Thymus (tissue), 11 donors: Measurements from ENCODE around the gene RBMX. TPM values are rescaled to one million over a fixed set of nuclear protein-coding genes. Genes with fewer than 3 reads are reported as not detected.

Source experiments
- DNase-seq, 9 donors: peaks; one replicate each; pipeline ENCODE4 v3.0.0-alpha.2; 2013; ENCODE audit warnings: low spot score in 9 of 9, low read depth in 6 of 9, missing footprints in 1 of 9
- H3K27ac ChIP-seq, 2 donors: one replicate each; pipeline ENCODE4 v1.5.1; 2013; ENCODE audit warnings: control low read depth in 1 of 2, low read depth in 1 of 2, low read length in 1 of 2, mild to moderate bottlenecking in 1 of 2, moderate library complexity in 1 of 2
- H3K27me3 ChIP-seq, 2 donors: one replicate each; pipeline ENCODE4 v1.5.1; 2013; ENCODE audit warnings: low read length in 1 of 2; ENCODE audit not compliant: control insufficient read depth in 2 of 2, insufficient read depth in 1 of 2
- H3K36me3 ChIP-seq, 2 donors: one replicate each; pipeline ENCODE4 v1.5.1; 2013; ENCODE audit warnings: low read length in 1 of 2, mild to moderate bottlenecking in 1 of 2, moderate library complexity in 1 of 2; ENCODE audit not compliant: control insufficient read depth in 2 of 2, insufficient read depth in 2 of 2
- H3K4me1 ChIP-seq, 2 donors: one replicate each; pipeline ENCODE4 v1.5.1; 2013; ENCODE audit warnings: low read length in 2 of 2; ENCODE audit not compliant: control insufficient read depth in 2 of 2, insufficient read depth in 2 of 2
- H3K4me3 ChIP-seq, 2 donors: one replicate each; pipeline ENCODE4 v1.5.1; 2013; ENCODE audit warnings: low read length in 2 of 2, control low read depth in 1 of 2, mild to moderate bottlenecking in 1 of 2
- H3K9me3 ChIP-seq, 2 donors: one replicate each; pipeline ENCODE4 v1.5.1; 2013; ENCODE audit warnings: low read length in 1 of 2, mild to moderate bottlenecking in 1 of 2; ENCODE audit not compliant: control insufficient read depth in 2 of 2, insufficient read depth in 1 of 2
- WGBS: extraction: QIAGEN DNeasy Blood & Tissue Kit; methylation state at CpG from one replicate; pipeline ENCODE4 v1.1.7; 2013; 5-methylcytosine and 5-hydroxymethylcytosine counted together
- polyA plus RNA-seq: library from polyadenylated mRNA; stranded (reverse); fragments of 200-250 nt; gene quantifications from one replicate; pipeline ENCODE4 v1.2.3, GENCODE V29; 2013
- total RNA-seq: library from RNA; stranded (reverse); fragments of 120-200 nt; gene quantifications from one replicate; pipeline ENCODE4 v1.2.4, GENCODE V29; 2013
- donor health status: healthy.

RBMX gene
- total and polyA plus RNA-seq, 2 donors = 131 to 308 TPM

DNA sequence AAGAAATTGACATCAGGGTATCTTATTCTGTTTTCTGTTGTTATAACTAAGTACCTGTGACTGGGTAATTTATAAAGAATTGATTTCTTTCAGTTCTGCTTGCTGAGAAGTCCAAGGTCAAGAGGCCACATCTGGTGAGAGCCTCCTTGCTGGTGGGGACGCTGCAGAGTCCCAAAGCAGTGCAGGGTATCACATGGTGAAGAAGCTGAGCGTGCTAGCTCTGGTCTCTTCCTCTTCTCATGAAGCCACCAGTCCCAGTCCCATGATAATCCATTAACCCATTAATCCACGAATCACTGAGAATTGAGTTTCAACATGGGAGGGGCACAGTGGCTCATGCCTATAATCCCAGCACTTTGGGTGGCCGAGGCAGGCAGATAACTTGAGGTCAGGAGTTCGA lies 18.0 kb downstream of the RBMX start:
- no peak for DNase-seq
- Histone ChIP-seq H3K4me3 (no peak overlapping the region), H3K9me3 (no peaks in the 10 kb centered on the region), H3K36me3 (peaks cover 8 to 45% of the 10 kb centered on the region in 2 donors), H3K4me1 (no peaks in the 10 kb centered on the region), H3K27ac (no peak overlapping the region), H3K27me3 (no peaks in the 10 kb centered on the region)
- WGBS = 100% methylated on average over 5 of the region's 5 CpGs

DNA sequence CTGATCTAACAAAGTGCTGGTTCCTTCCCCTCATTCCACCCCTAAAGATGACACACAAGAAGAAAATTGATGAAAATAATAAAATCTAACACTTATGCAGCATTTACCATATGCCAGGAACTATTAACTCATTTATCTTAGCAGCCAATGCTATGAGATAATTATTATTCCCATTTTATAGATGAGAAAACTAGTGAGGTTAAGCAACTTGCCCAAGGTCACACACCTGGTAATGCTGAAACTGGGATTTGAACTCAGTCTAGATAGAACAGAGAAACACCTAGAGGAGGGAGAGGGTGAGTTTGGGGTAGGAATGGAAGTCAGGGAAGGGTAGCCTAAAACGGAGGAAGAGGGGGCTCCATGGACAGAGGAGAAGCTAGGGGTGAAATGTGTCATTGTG lies 18.6 kb downstream of the RBMX start:
- no peak for DNase-seq
- Histone ChIP-seq H3K9me3 (no peaks in the 10 kb centered on the region), H3K4me3 (no peak overlapping the region), H3K36me3 (peaks cover 8 to 39% of the 10 kb centered on the region in 2 donors), H3K4me1 (no peaks in the 10 kb centered on the region), H3K27ac (no peak overlapping the region), H3K27me3 (no peaks in the 10 kb centered on the region)
- 95% methylated on average over 1 of the region's 1 CpG for WGBS

- Histone ChIP-seq H3K27ac (no peak overlapping the region), H3K27me3 (no peaks in the 10 kb centered on the region), H3K36me3 (peaks cover 8 to 27% of the 10 kb centered on the region in 2 donors), H3K9me3 (no peaks in the 10 kb centered on the region), H3K4me3 (no peak overlapping the region), H3K4me1 (no peaks in the 10 kb centered on the region)
- no peak for DNase-seq
- WGBS = 99% methylated on average over 4 of the region's 4 CpGs
These were observed 22.3 kb downstream of the RBMX start for GRCh38 chrX:136858007-136858756.

GRCh38 chrX:136856551-136856950 lies 24.0 kb downstream of the RBMX start:
- 98% methylated on average over 6 of the region's 6 CpGs for WGBS
- no peaks in the 10 kb centered on the region for H3K9me3 ChIP-seq
- H3K4me3 ChIP-seq = no peak overlapping the region
- H3K27ac ChIP-seq = no peak overlapping the region
- no peaks in the 10 kb centered on the region for H3K27me3 ChIP-seq
- no peaks in the 10 kb centered on the region for H3K4me1 ChIP-seq
- peaks cover 3 to 15% of the 10 kb centered on the region in 2 donors for H3K36me3 ChIP-seq
- DNase-seq = no peak

GRCh38 chrX:136856050-136856449 lies 24.5 kb downstream of the RBMX start:
- Histone ChIP-seq H3K27ac (no peak overlapping the region), H3K27me3 (no peaks in the 10 kb centered on the region), H3K4me3 (no peak overlapping the region), H3K9me3 (no peaks in the 10 kb centered on the region), H3K36me3 (peaks cover 3 to 13% of the 10 kb centered on the region in 2 donors), H3K4me1 (no peaks in the 10 kb centered on the region)
- WGBS = 98% methylated on average over 8 of the region's 8 CpGs
- DNase-seq = no peak

- Histone ChIP-seq H3K4me3 (no peak overlapping the region), H3K4me1 (no peaks in the 10 kb centered on the region), H3K9me3 (no peaks in the 10 kb centered on the region), H3K36me3 (peaks cover 8 to 16% of the 10 kb centered on the region in 2 donors), H3K27me3 (no peaks in the 10 kb centered on the region), H3K27ac (no peak overlapping the region)
- DNase-seq = no peak
- WGBS = over 99% methylated on average over 3 of the region's 3 CpGs
These were observed 29.0 kb downstream of the RBMX start for GRCh38 chrX:136851526-136851925.

GRCh38 chrX:136850441-136851175 lies 29.9 kb downstream of the RBMX start:
- DNase-seq = no peak
- H3K27me3 ChIP-seq = no peaks in the 10 kb centered on the region
- peaks cover 8 to 13% of the 10 kb centered on the region in 2 donors for H3K36me3 ChIP-seq
- H3K4me3 ChIP-seq = no peak overlapping the region
- WGBS = 98% methylated on average over 9 of the region's 9 CpGs
- H3K27ac ChIP-seq = no peak overlapping the region
- no peaks in the 10 kb centered on the region for H3K4me1 ChIP-seq
- H3K9me3 ChIP-seq = no peaks in the 10 kb centered on the region

DNA sequence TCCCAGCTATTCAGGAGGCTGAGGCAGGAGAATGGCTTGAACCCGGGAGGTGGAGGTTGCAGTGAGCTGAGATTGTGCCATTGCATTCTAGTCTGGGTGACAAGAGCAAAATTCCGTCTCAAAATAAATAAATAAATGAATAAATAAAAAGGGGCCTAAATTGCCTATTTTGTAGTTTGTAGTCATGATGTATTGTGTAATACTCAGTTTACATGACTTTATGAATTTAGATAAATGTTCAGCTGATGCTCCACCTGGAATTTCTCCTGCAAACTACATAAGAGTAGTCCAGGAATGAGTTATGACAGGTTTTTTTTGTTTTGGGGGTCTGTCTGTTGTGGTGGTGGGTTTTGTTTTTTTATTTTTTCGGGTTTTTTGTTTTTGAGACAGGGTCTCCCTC lies 31.1 kb downstream of the RBMX start:
- WGBS = 100% methylated on average over 3 of the region's 3 CpGs
- no peaks in the 10 kb centered on the region for H3K4me1 ChIP-seq
- no peaks in the 10 kb centered on the region for H3K9me3 ChIP-seq
- H3K27ac ChIP-seq = no peak overlapping the region
- H3K27me3 ChIP-seq = no peaks in the 10 kb centered on the region
- H3K4me3 ChIP-seq = no peak overlapping the region
- no peak for DNase-seq
- H3K36me3 ChIP-seq = peaks cover 8 to 13% of the 10 kb centered on the region in 2 donors

DNA sequence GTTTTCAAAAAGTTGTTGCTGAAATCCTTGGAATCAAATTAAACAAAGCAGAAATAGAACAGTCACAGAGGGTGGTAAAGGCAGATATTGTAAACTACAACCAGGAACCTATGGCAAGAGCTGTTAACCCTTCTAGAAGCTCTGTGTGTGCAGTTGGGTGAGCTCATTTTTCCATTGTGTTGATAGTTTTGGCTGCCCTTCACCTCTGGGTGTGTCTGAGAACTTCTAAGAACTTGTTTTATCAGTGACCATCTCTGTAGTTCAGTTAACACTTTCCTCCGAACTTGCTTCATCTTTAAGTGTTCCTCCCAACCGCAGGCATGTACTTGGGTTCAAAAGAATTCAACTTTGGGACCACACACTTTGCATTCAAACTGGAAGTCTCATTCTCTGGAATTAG lies 32.7 kb downstream of the RBMX start:
- no peak overlapping the region for H3K27ac ChIP-seq
- WGBS = 91% methylated on average over 2 of the region's 2 CpGs
- H3K4me3 ChIP-seq = no peak overlapping the region
- DNase-seq = no peak
- H3K4me1 ChIP-seq = no peaks in the 10 kb centered on the region
- H3K27me3 ChIP-seq = no peaks in the 10 kb centered on the region
- H3K9me3 ChIP-seq = no peaks in the 10 kb centered on the region
- peaks cover 8 to 13% of the 10 kb centered on the region in 2 donors for H3K36me3 ChIP-seq
